Measurements from ENCODE around the gene NSUN7.

DNA sequence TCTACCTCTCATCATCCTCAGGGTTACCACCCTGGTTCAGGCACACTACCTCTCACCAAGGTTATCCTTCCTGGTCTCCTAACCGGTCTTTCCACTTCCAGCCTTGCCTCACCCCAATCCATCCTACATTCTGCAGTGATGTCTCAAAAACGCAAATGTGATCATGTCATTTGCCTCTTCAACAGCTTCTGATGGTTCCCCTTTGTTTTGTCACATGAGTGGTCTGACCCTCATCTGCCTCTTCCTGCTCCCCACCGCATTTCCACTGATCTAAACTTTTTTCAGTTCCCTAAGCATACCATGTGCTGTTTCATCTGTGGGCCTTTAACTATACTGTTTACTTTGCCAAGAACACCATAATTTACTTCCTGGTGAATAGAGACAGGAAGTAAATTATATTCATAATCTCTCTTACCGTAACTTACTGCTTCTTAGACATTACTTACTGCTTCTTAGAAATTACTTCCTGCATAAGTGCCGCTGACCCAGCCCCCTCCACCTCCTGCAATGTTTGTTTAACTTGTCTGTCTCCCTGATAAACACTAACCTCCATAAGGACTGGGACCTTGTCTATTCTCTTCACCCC lies 27.1 kb upstream of the NSUN7 start:
- TF ChIP-seq, protein P1, sequence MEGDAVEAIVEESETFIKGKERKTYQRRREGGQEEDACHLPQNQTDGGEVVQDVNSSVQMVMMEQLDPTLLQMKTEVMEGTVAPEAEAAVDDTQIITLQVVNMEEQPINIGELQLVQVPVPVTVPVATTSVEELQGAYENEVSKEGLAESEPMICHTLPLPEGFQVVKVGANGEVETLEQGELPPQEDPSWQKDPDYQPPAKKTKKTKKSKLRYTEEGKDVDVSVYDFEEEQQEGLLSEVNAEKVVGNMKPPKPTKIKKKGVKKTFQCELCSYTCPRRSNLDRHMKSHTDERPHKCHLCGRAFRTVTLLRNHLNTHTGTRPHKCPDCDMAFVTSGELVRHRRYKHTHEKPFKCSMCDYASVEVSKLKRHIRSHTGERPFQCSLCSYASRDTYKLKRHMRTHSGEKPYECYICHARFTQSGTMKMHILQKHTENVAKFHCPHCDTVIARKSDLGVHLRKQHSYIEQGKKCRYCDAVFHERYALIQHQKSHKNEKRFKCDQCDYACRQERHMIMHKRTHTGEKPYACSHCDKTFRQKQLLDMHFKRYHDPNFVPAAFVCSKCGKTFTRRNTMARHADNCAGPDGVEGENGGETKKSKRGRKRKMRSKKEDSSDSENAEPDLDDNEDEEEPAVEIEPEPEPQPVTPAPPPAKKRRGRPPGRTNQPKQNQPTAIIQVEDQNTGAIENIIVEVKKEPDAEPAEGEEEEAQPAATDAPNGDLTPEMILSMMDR (IDR thresholded peaks at IDR 0.05; ENCODE audit: borderline replicate concordance, extremely low read depth, low read length, poor library complexity, severe bottlenecking): no peak
- no peak for TF ChIP-seq EZH2 (IDR thresholded peaks at IDR 0.05; ENCODE audit: borderline replicate concordance, low read depth, low read length, severe bottlenecking)
